ENCODE results near the gene MAPK9.

- TF ChIP-seq SPI1 (IDR thresholded peaks at IDR 0.05; ENCODE audit: borderline replicate concordance, low read depth, low read length): no peak
- no peak for TF ChIP-seq ZNF212 (CRISPR knock-in tag; IDR thresholded peaks at IDR 0.05)
- no peak for TF ChIP-seq POLR2A (conservative IDR thresholded peaks at IDR 0.05)
- no peak for TF ChIP-seq CTCF (IDR thresholded peaks at IDR 0.05 in 2 of 3, conservative IDR thresholded peaks at IDR 0.05 in 1 of 3; ENCODE audit: insufficient read depth in 2 of 3, low read depth in 1 of 3, low read length in 3 of 3)
- TF ChIP-seq RBM39 (optimal IDR thresholded peaks at IDR 0.05; ENCODE audit: low read depth, low read length): no peak
- no peak for TF ChIP-seq ZNF586 (CRISPR knock-in tag; conservative IDR thresholded peaks at IDR 0.05)
Observed at GRCh38 chr5:180323160-180323559, 31.3 kb upstream of the MAPK9 start.

Data from K562 (cell line).